Panc1 (cell line): ENCODE results near the gene CYTL1. TPM values are rescaled to one million over a fixed set of nuclear protein-coding genes. Genes with fewer than 3 reads are reported as not detected.
"Not testable (repeated sequence)": the region's sequence is repeated elsewhere in the genome, so short reads cannot be mapped to it uniquely, and the experiment has no call there.

ENCODE experiments used
- ATAC-seq: fragments of 200-7000 bp; cut with Tn5 transposase; 2 replicates; pipeline ENCODE4 v1.9.1; 2020; ENCODE audit warnings: mild to moderate bottlenecking, moderate library complexity
- BruUV-seq: library from RNA; stranded (reverse); fragments of 400-500 nt; replicated peaks from 2 replicates; lab custom pipeline; 2021; lab: Mats Ljungman, UMichigan
- CTCF ChIA-PET: fragments of 300-600 bp; sonication (Branson Sonifier 250); formaldehyde crosslinking; loops from one replicate; lab custom pipeline; 2022; ENCODE audit warnings: antibody characterized with exemption; lab: Charles Lee
- POLR2A ChIA-PET: fragments of 300-600 bp; sonication (Branson Sonifier 250); formaldehyde crosslinking; loops from one replicate; lab custom pipeline; 2022; ENCODE audit warnings: antibody characterized with exemption; lab: Charles Lee
- DNase-seq: peaks from one replicate; pipeline ENCODE4 v3.0.0-alpha.2; 2010; ENCODE audit warnings: low read depth, low spot score
- H3K27ac ChIP-seq: 2 replicates; pipeline ENCODE4 v1.5.1; 2011; ENCODE audit warnings: mild to moderate bottlenecking, low read length, inconsistent platforms
- H3K27me3 ChIP-seq: fragments of 200-500 bp; sonication (Bioruptor generic); 2 replicates; pipeline ENCODE4 v1.6.0; 2014; ENCODE audit warnings: low read length, inconsistent platforms; ENCODE audit not compliant: control insufficient read depth, insufficient read depth
- H3K36me3 ChIP-seq: fragments of 200-500 bp; sonication (Bioruptor generic); 2 replicates; pipeline ENCODE4 v1.5.1; 2014; ENCODE audit warnings: inconsistent platforms, mild to moderate bottlenecking, low read length, moderate library complexity; ENCODE audit not compliant: control insufficient read depth, insufficient read depth
- H3K4me1 ChIP-seq: 2 replicates; pipeline ENCODE4 v1.5.1; 2011; ENCODE audit warnings: inconsistent platforms, mild to moderate bottlenecking, low read length, moderate library complexity; ENCODE audit not compliant: control insufficient read depth, insufficient read depth
- H3K4me3 ChIP-seq, 2 experiments: 2 replicates each; pipeline ENCODE4 v1.5.1; 2011 to 2012; ENCODE audit warnings: low read depth in 2 of 2, low read length in 2 of 2, mild to moderate bottlenecking in 2 of 2, inconsistent platforms in 1 of 2, moderate library complexity in 1 of 2
- H3K9me3 ChIP-seq: fragments of 200-500 bp; sonication (Bioruptor generic); 2 replicates; pipeline ENCODE4 v1.5.1; 2014; ENCODE audit warnings: low read depth, mild to moderate bottlenecking, inconsistent platforms, low read length, moderate library complexity; ENCODE audit not compliant: control insufficient read depth, insufficient read depth
- POLR2AphosphoS5 ChIP-seq: IDR thresholded peaks from 2 replicates; pipeline ENCODE4 v1.6.1; 2012; ENCODE audit warnings: mild to moderate bottlenecking, low read depth, low read length, moderate library complexity
- SIN3A ChIP-seq: IDR thresholded peaks from 2 replicates; pipeline ENCODE4 v1.6.1; 2012; ENCODE audit warnings: low read depth, mild to moderate bottlenecking, low read length, moderate library complexity, borderline replicate concordance; ENCODE audit not compliant: insufficient read depth
- TCF7L2 ChIP-seq: IDR thresholded peaks from 2 replicates; pipeline ENCODE4 v1.6.1; 2011; ENCODE audit warnings: mild to moderate bottlenecking, low read depth, low read length, inconsistent platforms
- in situ Hi-C: cut with HindIII; loops from 2 replicates; pipeline ENCODE4 v1.10.0; 2016; ENCODE audit warnings: low sequenced_read_pairs, low pct_unique_long_range_greater_than_20kb
- intact Hi-C: fragments of 100-400 bp; cut with micrococcal nuclease; formaldehyde crosslinking; loops from one replicate; pipeline ENCODE4 v1.10.0; 2022; ENCODE audit not compliant: unreplicated experiment
- total RNA-seq: library from RNA; stranded (reverse); gene quantifications from one replicate; pipeline ENCODE4 v1.2.1, GENCODE V29; 2021; ENCODE audit not compliant: unreplicated experiment
- TF ChIP-seq, protein P1 (sequence below): fragments of 450-650 bp; IDR thresholded peaks from 2 replicates; pipeline ENCODE4 v1.5.1; 2017; ENCODE audit warnings: mild to moderate bottlenecking
- TF ChIP-seq, protein P2 (sequence below), 2 experiments: IDR thresholded peaks; 2 replicates each; pipeline ENCODE4 v1.6.1; 2011 to 2012; ENCODE audit warnings: low read depth in 2 of 2, control low read depth in 1 of 2, low read length in 1 of 2, mild to moderate bottlenecking in 1 of 2, moderate library complexity in 1 of 2; ENCODE audit not compliant: insufficient read depth in 1 of 2

Gene CYTL1
- total RNA-seq, 1 experiment from 2014 or later = not detected

DNA sequence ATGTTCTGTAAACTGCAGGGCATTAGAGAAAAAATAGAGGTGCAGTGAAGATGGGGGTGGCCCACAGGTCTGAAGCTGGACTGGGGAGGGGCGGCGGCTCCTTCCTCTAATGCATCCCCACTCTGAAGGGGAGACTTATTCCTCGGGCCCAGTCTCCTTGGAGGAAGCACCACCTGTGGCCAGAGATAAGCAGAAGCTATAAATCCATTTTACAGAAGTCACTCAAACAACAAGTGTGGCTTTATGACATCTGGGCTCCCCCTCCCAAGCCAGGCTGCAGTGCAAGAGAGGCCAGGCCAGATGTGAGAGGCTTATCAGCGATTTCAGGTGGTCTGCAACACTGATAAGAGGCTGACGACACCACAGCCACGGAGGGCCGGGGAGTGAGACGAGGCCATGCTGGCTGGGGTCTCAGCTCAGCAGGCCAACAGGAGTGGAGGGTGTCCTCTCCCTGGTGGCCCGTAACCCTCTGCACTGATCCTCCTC lies 15.8 kb downstream of the CYTL1 start:
- ChIA-PET CTCF (no interaction called here), POLR2A (no interaction called here)
- Histone ChIP-seq H3K4me3 (no peak overlapping the region), H3K27me3 (no peaks in the 10 kb centered on the region), H3K9me3 (no peaks in the 10 kb centered on the region), H3K27ac (no peak overlapping the region), H3K4me1 (no peaks in the 10 kb centered on the region), H3K36me3 (no peaks in the 10 kb centered on the region)
- no TSS peak for BruUV-seq
- in situ Hi-C loops = no loop called here
- TF ChIP-seq, protein P1, sequence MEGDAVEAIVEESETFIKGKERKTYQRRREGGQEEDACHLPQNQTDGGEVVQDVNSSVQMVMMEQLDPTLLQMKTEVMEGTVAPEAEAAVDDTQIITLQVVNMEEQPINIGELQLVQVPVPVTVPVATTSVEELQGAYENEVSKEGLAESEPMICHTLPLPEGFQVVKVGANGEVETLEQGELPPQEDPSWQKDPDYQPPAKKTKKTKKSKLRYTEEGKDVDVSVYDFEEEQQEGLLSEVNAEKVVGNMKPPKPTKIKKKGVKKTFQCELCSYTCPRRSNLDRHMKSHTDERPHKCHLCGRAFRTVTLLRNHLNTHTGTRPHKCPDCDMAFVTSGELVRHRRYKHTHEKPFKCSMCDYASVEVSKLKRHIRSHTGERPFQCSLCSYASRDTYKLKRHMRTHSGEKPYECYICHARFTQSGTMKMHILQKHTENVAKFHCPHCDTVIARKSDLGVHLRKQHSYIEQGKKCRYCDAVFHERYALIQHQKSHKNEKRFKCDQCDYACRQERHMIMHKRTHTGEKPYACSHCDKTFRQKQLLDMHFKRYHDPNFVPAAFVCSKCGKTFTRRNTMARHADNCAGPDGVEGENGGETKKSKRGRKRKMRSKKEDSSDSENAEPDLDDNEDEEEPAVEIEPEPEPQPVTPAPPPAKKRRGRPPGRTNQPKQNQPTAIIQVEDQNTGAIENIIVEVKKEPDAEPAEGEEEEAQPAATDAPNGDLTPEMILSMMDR = no peak
- TF ChIP-seq POLR2AphosphoS5 (no peak), TCF7L2 (no peak), SIN3A (no peak)
- TF ChIP-seq, protein P2, sequence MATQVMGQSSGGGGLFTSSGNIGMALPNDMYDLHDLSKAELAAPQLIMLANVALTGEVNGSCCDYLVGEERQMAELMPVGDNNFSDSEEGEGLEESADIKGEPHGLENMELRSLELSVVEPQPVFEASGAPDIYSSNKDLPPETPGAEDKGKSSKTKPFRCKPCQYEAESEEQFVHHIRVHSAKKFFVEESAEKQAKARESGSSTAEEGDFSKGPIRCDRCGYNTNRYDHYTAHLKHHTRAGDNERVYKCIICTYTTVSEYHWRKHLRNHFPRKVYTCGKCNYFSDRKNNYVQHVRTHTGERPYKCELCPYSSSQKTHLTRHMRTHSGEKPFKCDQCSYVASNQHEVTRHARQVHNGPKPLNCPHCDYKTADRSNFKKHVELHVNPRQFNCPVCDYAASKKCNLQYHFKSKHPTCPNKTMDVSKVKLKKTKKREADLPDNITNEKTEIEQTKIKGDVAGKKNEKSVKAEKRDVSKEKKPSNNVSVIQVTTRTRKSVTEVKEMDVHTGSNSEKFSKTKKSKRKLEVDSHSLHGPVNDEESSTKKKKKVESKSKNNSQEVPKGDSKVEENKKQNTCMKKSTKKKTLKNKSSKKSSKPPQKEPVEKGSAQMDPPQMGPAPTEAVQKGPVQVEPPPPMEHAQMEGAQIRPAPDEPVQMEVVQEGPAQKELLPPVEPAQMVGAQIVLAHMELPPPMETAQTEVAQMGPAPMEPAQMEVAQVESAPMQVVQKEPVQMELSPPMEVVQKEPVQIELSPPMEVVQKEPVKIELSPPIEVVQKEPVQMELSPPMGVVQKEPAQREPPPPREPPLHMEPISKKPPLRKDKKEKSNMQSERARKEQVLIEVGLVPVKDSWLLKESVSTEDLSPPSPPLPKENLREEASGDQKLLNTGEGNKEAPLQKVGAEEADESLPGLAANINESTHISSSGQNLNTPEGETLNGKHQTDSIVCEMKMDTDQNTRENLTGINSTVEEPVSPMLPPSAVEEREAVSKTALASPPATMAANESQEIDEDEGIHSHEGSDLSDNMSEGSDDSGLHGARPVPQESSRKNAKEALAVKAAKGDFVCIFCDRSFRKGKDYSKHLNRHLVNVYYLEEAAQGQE (IDR thresholded peaks at IDR 0.05; ENCODE audit: insufficient read depth in 1 of 2, low read depth in 2 of 2, low read length in 1 of 2) = no peak
- no peak for DNase-seq
- ATAC-seq = no peak
- intact Hi-C loops = no loop called here

DNA sequence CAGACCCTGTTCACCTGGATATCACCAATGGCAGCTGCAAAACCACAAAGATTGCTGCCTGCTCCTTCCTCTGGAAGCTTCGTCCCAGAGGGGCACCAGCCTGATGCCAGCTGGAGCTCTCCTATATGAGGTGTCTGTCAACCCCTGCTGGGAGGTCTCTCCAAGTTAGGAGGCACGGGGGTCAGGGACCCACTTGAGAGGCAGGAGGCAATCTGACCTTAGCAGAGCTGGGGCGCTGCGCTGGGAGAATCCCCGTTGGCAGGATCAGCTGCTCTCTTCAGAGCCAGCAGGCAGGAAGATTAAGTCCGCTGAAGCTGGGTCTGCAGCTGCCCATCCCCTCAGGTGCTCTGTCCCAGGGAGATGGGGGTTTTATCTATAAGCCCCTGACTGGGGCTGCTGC lies 17.6 kb downstream of the CYTL1 start:
- ATAC-seq, intact Hi-C loops, H3K27me3 ChIP-seq, H3K4me3 ChIP-seq, H3K9me3 ChIP-seq, POLR2A ChIA-PET, BruUV-seq, DNase-seq, in situ Hi-C loops, H3K4me1 ChIP-seq, H3K27ac ChIP-seq, H3K36me3 ChIP-seq, CTCF ChIA-PET: not testable (repeated sequence)

DNA sequence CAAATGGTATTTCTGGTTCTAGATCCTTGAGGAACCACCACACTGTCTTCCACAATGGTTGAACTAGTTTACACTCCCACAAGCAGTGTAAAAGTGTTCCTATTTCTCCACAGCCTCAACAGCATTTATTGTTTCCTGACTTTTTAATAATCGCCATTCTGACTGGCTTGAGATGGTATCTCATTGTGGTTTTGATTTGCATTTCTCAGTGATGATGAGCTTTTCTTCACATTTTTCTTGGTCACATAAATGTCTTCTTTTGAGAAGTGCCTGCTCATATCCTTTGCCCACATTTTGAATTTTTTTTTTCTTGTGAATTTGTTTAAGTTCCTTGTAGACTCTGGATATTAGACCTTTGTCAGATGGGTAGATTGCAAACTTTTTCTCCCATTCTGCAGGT lies 22.3 kb downstream of the CYTL1 start:
- in situ Hi-C loops, H3K4me3 ChIP-seq, DNase-seq, POLR2A ChIA-PET, H3K9me3 ChIP-seq, BruUV-seq, H3K36me3 ChIP-seq, H3K27me3 ChIP-seq, H3K27ac ChIP-seq, H3K4me1 ChIP-seq, ATAC-seq: not testable (repeated sequence)
- CTCF ChIA-PET = interaction anchor here (0.7 kb wide), 1 partner anchor 663 kb away, joined by 4 read pairs; no protein-coding TSS in a partner anchor
- intact Hi-C loops = loop anchor here (10.0 kb wide), 1 partner anchor 148 kb away; no protein-coding TSS in a partner anchor
